ENCODE data around the gene MTCH2.
A peak's percentile ranks its signal among the peaks of the same experiment; 100 is the strongest.
"Not testable (repeated sequence)": the region's sequence is repeated elsewhere in the genome, so short reads cannot be mapped to it uniquely, and the experiment has no call there.

Gene MTCH2

DNA sequence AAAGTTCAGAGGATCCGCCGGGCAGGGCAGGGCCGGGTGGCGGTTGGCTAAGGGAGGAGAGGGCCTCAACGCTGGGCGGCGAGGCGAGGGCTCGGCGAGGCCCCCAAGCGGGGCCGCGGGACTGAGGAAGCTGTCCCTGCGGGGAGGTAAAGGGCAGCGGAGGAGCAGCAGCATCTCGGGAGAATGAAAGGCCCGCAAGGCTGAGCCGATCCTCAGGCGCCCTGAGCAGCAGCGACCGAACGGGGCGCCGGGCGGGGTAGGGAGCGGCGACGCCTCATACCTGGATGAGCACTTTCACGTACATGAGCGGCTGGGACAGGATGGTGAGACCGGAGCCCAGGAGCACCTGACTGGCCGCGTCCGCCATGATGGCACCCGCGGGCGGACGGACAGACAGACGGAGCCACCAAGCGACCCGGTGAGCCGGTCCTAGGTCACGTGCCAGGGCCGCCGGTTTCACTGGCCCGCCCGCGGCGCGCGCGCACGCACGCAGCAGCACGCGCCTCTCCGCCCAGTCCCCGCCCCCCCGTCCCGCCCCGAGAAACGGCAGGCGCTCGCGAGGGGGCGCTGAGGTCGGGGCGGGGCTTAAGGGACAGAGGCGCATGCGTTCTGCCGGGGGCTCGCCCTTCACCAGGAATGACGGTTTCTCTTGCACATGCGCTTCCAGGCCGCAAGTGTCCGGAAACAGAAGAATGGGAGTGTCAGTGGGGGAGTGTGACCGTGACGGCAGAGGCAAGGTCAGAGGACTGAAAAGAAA, at the start of gene MTCH2:
MTCH2 (minus strand) TSS at position 461 of the 757 bp plus-strand sequence; CDS start at position 367, 94 bp downstream.
- Histone ChIP-seq H3K4me1 (peaks cover 20 to 24% (median 21%) of the 10 kb centered on the region in 10 experiments), H3K9me3 (replicated peaks in 1 of 11) (no peaks in the 10 kb centered on the region), H3K4me3 (peak within 1 kb of the TSS; percentile 71 to 96 (median 79)), H3K36me3 (peaks cover 24 to 38% (median 25%) of the 10 kb centered on the region in 11 experiments), H3K27ac (peak within 1 kb of the TSS; percentile 83 to 97 (median 91)), H4K20me1 (peaks cover 0 to 22% (median 9%) of the 10 kb centered on the region in 11 experiments; a peak in 9 of 22 replicates), H3K4me2 (peak within 1 kb of the TSS; percentile 83 to 93 (median 90)), H3K27me3 (no peaks in the 10 kb centered on the region), H3K9ac (peak within 1 kb of the TSS; percentile 83 to 97 (median 94))
- no peak for TF ChIP-seq Cebpa-rat (IDR thresholded peaks at IDR 0.05)

DNA sequence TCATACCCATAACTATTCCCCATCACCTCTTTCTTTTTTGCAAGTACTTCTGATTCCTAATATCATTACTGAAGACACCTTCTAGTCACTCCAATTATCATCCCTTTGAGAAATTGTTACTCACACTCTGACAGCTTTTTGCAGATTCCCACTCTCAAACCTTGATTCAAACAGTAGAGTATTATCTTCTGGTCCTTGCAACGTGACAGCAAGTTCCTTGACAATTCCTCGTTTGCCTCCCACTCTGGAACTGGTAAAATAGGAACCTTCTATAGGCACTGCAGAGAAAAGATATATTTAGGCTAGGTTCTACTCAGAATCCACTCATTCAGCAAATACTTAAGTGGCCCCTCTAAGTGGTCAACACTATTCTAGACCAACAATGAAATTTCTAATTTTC, 49.6 kb upstream of the MTCH2 start:
- H3K27me3 ChIP-seq: no peaks in the 10 kb centered on the region
- no peak overlapping the region for H3K4me2 ChIP-seq
- no peak overlapping the region for H3K4me3 ChIP-seq
- no peaks in the 10 kb centered on the region for H3K36me3 ChIP-seq
- TF ChIP-seq Cebpa-rat (IDR thresholded peaks at IDR 0.05): no peak
- H3K9ac ChIP-seq: no peak overlapping the region
- H3K27ac ChIP-seq: no peak overlapping the region
- no peaks in the 10 kb centered on the region for H3K9me3 ChIP-seq (replicated peaks in 1 of 11)
- no peaks in the 10 kb centered on the region for H4K20me1 ChIP-seq
- peaks cover 0 to 18% (median 4%) of the 10 kb centered on the region in 10 experiments; a peak in 8 of 20 replicates for H3K4me1 ChIP-seq

DNA sequence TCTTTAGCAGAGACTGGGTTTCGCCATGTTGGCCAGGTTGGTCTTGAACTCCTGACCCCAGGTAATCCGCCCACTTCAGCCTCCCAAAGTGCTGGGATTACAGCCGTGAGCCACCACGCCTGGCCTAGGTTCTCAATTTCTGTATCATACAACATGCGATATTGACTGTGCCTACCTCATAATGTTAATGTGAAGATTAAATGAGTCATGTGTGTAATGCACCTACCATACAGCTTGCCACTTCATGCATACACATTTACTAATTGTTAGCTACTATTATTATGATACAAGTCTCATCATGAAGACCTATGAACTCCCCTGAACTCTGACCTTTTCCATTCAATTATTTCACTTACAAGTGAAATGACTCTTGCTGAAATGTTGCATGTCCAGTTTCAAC, 47.1 kb upstream of the MTCH2 start:
- Histone ChIP-seq H3K4me3 (no peak overlapping the region), H3K4me2 (no peak overlapping the region), H3K4me1 (peaks cover 0 to 18% (median 4%) of the 10 kb centered on the region in 10 experiments; a peak in 8 of 20 replicates), H3K27ac (no peak overlapping the region), H3K27me3 (no peaks in the 10 kb centered on the region), H3K9ac (no peak overlapping the region), H3K9me3 (replicated peaks in 1 of 11) (no peaks in the 10 kb centered on the region), H4K20me1 (no peaks in the 10 kb centered on the region), H3K36me3 (no peaks in the 10 kb centered on the region)
- no peak for TF ChIP-seq Cebpa-rat (IDR thresholded peaks at IDR 0.05)

DNA sequence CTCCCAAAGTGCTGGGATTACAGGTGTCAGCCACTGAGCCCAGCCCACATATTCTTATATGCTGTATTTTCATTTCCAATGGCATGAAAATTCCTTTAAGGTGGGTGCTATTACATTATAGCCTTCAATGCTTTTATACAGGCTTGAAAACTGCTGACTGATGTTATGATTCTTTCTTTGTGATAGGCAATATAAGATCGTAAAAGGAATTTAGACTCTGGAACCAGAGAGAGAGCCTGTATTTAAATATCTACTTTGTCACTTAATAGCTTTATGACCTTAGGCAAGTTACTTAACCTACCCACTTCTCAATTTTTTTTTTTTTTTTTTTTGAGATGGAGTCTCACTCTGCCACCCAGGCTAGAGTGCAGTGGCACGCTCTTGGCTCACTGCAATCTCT, 46.6 kb upstream of the MTCH2 start:
- Histone ChIP-seq H3K36me3 (no peaks in the 10 kb centered on the region), H3K9me3 (replicated peaks in 1 of 11) (no peaks in the 10 kb centered on the region), H3K4me2 (no peak overlapping the region), H4K20me1 (no peaks in the 10 kb centered on the region), H3K27ac (no peak overlapping the region), H3K4me1 (peaks cover 0 to 18% (median 5%) of the 10 kb centered on the region in 10 experiments; a peak in 8 of 20 replicates), H3K9ac (no peak overlapping the region), H3K4me3 (no peak overlapping the region), H3K27me3 (no peaks in the 10 kb centered on the region)
- no peak for TF ChIP-seq Cebpa-rat (IDR thresholded peaks at IDR 0.05)

DNA sequence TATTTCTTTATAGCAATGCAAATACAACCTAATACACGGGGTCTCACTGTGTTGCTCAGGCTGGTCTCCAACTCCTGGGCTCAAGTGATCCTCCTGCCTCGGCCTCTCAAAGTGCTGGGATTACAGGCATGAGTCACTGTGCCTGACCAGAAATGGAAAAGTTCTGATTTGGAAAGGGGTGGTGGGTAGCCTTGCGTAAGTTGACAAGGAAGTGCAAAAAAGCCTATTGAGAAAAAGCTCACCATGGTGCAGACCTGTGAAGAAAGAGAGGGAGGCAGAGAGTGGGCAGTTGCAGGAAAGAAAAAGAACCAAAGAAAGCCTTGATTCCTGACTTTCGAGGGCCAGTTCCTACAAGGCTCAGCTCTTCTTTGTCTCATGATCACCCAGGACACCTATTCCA, 45.8 kb upstream of the MTCH2 start:
- no peak for TF ChIP-seq Cebpa-rat (IDR thresholded peaks at IDR 0.05)
- Histone ChIP-seq H4K20me1 (no peaks in the 10 kb centered on the region), H3K9me3 (replicated peaks in 1 of 11) (no peaks in the 10 kb centered on the region), H3K36me3 (no peaks in the 10 kb centered on the region), H3K4me1 (peaks cover 6 to 22% (median 12%) of the 10 kb centered on the region in 10 experiments), H3K9ac (no peak overlapping the region), H3K4me2 (peak overlapping the region in 4 of 11 experiments; percentile 11 to 55 (median 39); a peak in 5 of 22 replicates), H3K27me3 (no peaks in the 10 kb centered on the region), H3K27ac (peak overlapping the region in 1 of 11 experiments; percentile 31; a peak in 1 of 22 replicates), H3K4me3 (no peak overlapping the region)

DNA sequence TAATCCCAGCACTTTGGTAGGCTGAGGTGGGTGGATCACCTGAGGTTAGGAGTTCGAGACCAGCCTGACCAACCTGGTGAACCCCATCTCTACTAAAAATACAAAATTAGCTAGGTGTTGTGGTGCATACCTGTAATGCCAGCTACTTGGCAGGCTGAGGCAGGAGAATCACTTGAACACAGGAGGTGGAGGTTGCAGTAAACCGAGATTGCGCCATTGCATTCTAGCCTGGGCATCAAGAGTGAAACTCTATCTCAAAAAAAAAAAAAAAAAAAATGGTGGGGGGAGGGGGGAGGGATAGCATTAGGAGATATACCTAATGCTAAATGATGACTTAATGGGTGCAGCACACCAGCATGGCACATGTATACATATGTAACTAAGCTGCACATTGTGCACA, 44.3 kb upstream of the MTCH2 start:
- not testable (repeated sequence) for H3K27ac ChIP-seq; H3K36me3 ChIP-seq; H3K4me2 ChIP-seq; H3K4me3 ChIP-seq; H4K20me1 ChIP-seq; H3K9me3 ChIP-seq (replicated peaks in 1 of 11); H3K27me3 ChIP-seq; H3K9ac ChIP-seq
- H3K4me1 ChIP-seq: peaks cover 17 to 29% (median 23%) of the 10 kb centered on the region in 10 experiments

DNA sequence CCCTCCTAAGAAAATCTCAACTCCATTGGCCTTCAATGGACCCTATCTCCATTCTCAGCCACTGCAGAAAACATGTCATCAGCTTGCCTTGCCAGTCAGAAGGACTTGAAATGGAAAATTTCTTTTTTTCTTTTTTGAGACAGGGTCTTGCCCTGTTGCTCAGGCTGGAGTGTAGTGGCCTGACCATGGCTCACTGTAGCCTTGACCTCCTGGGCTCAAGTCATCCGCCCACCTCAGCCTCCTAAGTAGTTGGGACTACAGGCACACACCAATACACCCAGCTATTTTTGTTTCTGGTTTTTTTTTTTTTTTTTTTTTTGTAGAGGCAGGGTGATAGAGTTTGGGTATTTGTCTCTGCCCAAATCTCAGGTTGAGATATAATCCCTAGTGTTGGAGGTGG, 43.8 kb upstream of the MTCH2 start:
- no peak overlapping the region for H3K27ac ChIP-seq
- TF ChIP-seq Cebpa-rat (IDR thresholded peaks at IDR 0.05): no peak
- no peaks in the 10 kb centered on the region for H3K9me3 ChIP-seq (replicated peaks in 1 of 11)

DNA sequence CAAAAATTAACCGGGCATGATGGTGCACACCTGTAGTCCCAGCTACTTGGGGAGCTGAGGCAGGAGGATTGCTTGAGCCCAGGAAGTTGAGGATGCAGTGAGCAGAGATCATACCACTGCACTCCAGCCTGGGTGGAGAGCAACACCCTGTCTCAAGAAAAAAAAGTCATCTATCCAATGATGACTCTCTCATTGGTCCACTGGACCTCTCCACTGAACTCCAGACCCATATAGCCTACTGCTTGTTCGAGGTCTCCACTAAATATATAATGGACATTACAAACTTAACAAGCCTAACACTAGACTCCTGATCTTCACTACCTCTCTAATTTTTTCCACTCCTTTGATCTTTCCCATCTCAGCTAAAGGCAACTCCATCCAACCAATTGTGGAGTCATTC, 33.5 kb upstream of the MTCH2 start:
- H3K4me2 ChIP-seq: no peak overlapping the region
- no peaks in the 10 kb centered on the region for H4K20me1 ChIP-seq
- H3K9me3 ChIP-seq (replicated peaks in 1 of 11): no peaks in the 10 kb centered on the region
- H3K36me3 ChIP-seq: no peaks in the 10 kb centered on the region
- no peaks in the 10 kb centered on the region for H3K27me3 ChIP-seq
- H3K9ac ChIP-seq: no peak overlapping the region
- no peaks in the 10 kb centered on the region for H3K4me1 ChIP-seq
- H3K27ac ChIP-seq: no peak overlapping the region
- H3K4me3 ChIP-seq: no peak overlapping the region
- no peak for TF ChIP-seq Cebpa-rat (IDR thresholded peaks at IDR 0.05)

More for the DNA sequence above, 43.8 kb upstream of the MTCH2 start:
- Histone ChIP-seq H3K9ac (no peak overlapping the region), H3K4me3 (no peak overlapping the region), H4K20me1 (no peaks in the 10 kb centered on the region), H3K4me2 (no peak overlapping the region), H3K36me3 (no peaks in the 10 kb centered on the region), H3K27me3 (no peaks in the 10 kb centered on the region), H3K4me1 (peaks cover 17 to 32% (median 24%) of the 10 kb centered on the region in 10 experiments)

DNA sequence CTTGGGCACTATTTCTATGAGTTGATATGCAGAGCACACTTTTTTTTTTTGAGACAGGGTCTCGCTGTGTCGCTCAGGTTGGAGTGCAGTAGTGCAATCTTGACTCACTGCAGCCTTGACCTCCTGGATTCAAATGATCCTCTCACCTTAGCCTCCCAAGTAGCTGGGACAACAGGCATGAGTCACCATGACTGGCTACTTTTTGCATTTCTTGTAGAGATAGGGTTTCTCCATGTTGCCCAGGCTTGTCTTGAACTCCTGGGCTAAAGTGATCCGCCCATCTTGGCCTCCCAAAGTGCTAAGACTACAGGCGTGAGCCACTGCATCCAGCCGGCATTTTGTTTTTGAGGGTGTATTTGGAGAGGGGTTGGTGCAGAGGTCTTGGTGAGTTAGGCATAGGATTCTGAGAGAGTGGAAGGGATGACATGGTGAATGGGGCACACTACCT, 29.9 kb upstream of the MTCH2 start:
- H3K27me3 ChIP-seq: no peaks in the 10 kb centered on the region
- H3K4me1 ChIP-seq: peaks cover 0 to 2% (median 0%) of the 10 kb centered on the region in 10 experiments; a peak in 3 of 20 replicates
- H3K4me3 ChIP-seq: no peak overlapping the region
- TF ChIP-seq Cebpa-rat (IDR thresholded peaks at IDR 0.05): no peak
- no peaks in the 10 kb centered on the region for H3K36me3 ChIP-seq
- H3K9me3 ChIP-seq (replicated peaks in 1 of 11): no peaks in the 10 kb centered on the region
- no peak overlapping the region for H3K27ac ChIP-seq
- no peak overlapping the region for H3K9ac ChIP-seq
- no peak overlapping the region for H3K4me2 ChIP-seq
- H4K20me1 ChIP-seq: no peaks in the 10 kb centered on the region

DNA sequence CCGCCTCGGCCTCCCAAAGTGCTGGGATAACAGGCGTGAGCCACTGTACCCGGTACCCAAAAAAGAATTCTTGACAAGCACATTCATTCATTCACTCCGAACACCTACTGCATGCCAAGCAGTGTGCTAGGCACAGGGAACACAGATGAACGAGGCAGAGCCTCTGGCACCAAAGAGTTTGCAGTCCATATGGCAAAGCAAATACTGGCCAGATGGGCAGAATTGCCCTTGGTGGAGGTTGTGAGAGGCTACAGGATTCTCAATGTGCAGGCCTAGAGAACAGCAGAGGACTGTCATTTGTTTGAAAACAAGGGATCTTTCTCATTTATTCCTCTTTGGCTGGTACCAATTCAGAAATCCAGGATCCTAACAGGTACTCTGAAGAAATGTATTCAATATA, 27.5 kb upstream of the MTCH2 start:
- TF ChIP-seq Cebpa-rat (IDR thresholded peaks at IDR 0.05): no peak
- Histone ChIP-seq H3K9me3 (replicated peaks in 1 of 11) (no peaks in the 10 kb centered on the region), H3K27me3 (no peaks in the 10 kb centered on the region), H4K20me1 (no peaks in the 10 kb centered on the region), H3K27ac (no peak overlapping the region), H3K9ac (no peak overlapping the region), H3K4me1 (peaks cover 0 to 13% (median 5%) of the 10 kb centered on the region in 10 experiments; a peak in 10 of 20 replicates), H3K4me3 (no peak overlapping the region), H3K4me2 (no peak overlapping the region), H3K36me3 (no peaks in the 10 kb centered on the region)
